Measurements from ENCODE around the gene ARRDC4. TPM values are rescaled to one million over a fixed set of nuclear protein-coding genes. Genes with fewer than 3 reads are reported as not detected.
"Not testable (repeated sequence)": the region's sequence is repeated elsewhere in the genome, so short reads cannot be mapped to it uniquely, and the experiment has no call there.

ARRDC4 gene
- total and polyA plus RNA-seq, 2 of the 4 experiments (the other 2 are of a cell fraction): 5.3 to 9.1 TPM

DNA sequence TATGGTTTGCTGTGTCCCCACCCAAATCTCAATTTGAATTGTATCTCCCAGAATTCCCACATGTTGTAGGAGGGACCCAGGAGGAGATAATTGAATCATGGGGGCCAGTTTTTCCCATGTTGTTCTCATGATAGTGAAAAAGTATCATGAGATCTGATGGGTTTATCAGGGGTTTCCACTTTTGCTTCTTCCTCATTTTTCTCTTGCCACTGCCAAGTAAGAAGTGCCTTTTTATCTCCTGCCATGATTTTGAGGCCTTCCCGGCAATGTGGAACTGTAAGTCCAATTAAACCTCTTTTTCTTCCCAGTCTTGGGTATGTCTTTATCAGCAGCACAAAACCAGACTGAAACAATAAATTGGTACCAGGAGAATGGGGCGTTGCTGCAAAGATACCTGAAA lies 25.5 kb downstream of the ARRDC4 start:
- BruUV-seq (replicated peaks); CTCF ChIA-PET; POLR2A ChIA-PET (ENCODE audit: unreplicated experiment); H4K8ac ChIP-seq (ENCODE audit: low read depth in 2 of 2, low read length in 2 of 2); ATAC-seq (ENCODE audit: low read depth); H3K79me1 ChIP-seq (ENCODE audit: low read depth in 1 of 2, low read length in 2 of 2); H3K4me1 ChIP-seq (ENCODE audit: control insufficient read depth, insufficient read depth, low read length); H2AK9ac ChIP-seq (replicated peaks; ENCODE audit: low read depth, low read length, poor library complexity); H3K9me1 ChIP-seq (ENCODE audit: insufficient read depth, low read length); H2BK120ac ChIP-seq (ENCODE audit: low read depth, low read length); H3K4ac ChIP-seq (ENCODE audit: low read depth, low read length); DNase-seq; dilution Hi-C loops (cut with HindIII; ENCODE audit: low sequenced_read_pairs, unreplicated experiment); H3K27ac ChIP-seq (ENCODE audit: insufficient read depth, low read length); H3K4me3 ChIP-seq (ENCODE audit: insufficient read depth, low read depth, low read length); H2BK20ac ChIP-seq (ENCODE audit: low read depth, low read length); H3K9ac ChIP-seq (ENCODE audit: low read depth, low read length); H3K36me3 ChIP-seq (ENCODE audit: control insufficient read depth, insufficient read depth, low read length); H3K56ac ChIP-seq (ENCODE audit: extremely low read depth, insufficient read depth, low read length); H3K18ac ChIP-seq (ENCODE audit: low read depth, low read length); H3K23ac ChIP-seq (ENCODE audit: low read depth, low read length); H4K91ac ChIP-seq (ENCODE audit: insufficient read depth, low read depth, low read length); H4K20me1 ChIP-seq (ENCODE audit: insufficient read depth, low read length); H2AK5ac ChIP-seq (ENCODE audit: low read depth, low read length); intact Hi-C loops (cut with micrococcal nuclease); H4K5ac ChIP-seq (ENCODE audit: low read depth, low read length); in situ Hi-C loops (cut with MboI; ENCODE audit: low sequenced_read_pairs); H3K27me3 ChIP-seq (ENCODE audit: control insufficient read depth, insufficient read depth, low read length); H3K9me3 ChIP-seq (ENCODE audit: control insufficient read depth, insufficient read depth, low read length); H2AFZ ChIP-seq (replicated peaks; ENCODE audit: low read length, poor library complexity); H3K4me2 ChIP-seq (ENCODE audit: low read depth, low read length); H2BK5ac ChIP-seq (ENCODE audit: low read depth, low read length, poor library complexity, severe bottlenecking); H2BK15ac ChIP-seq (ENCODE audit: low read depth, low read length); H3K14ac ChIP-seq (replicated peaks; ENCODE audit: low read depth, low read length): not testable (repeated sequence)
- WGBS, 2 experiments (ENCODE audit: extremely low coverage in 2 of 2, insufficient read length in 1 of 2): 40% methylated on average over 1 of the region's 2 CpGs; no CpG with 5 or more reads in 1 of the 2 experiments

All from IMR-90 (cell line).